Heart left ventricle (tissue), 16 donors: ENCODE measurements around the gene TCP11L2. TPM values are rescaled to one million over a fixed set of nuclear protein-coding genes. Genes with fewer than 3 reads are reported as not detected.

Experiments
- ATAC-seq, 4 donors: fragments of 200-7000 bp; cut with Tn5 transposase; one replicate each; pipeline ENCODE4 v1.9.1; 2020 to 2022; ENCODE audit warnings: moderate library complexity in 4 of 4, mild to moderate bottlenecking in 3 of 4, moderate number of reproducible peaks in 1 of 4
- DNase-seq, 5 donors: peaks; one replicate each; pipeline ENCODE4 v3.0.0-alpha.2; 2020
- H3K27ac ChIP-seq, 12 donors: fragments of 200-600 bp; sonication (generic) in 4 of 12; one replicate each; pipeline versions ENCODE4 v1.5.0 to v1.8.0; 2016 to 2022; ENCODE audit warnings: mild to moderate bottlenecking in 2 of 12
- H3K27me3 ChIP-seq, 9 donors: fragments of 200-600 bp; sonication (generic) in 2 of 9; one replicate each; pipeline versions ENCODE4 v1.5.1 to v1.8.0; 2016 to 2022; ENCODE audit warnings: mild to moderate bottlenecking in 3 of 9
- H3K36me3 ChIP-seq, 9 donors: fragments of 200-600 bp; sonication (generic) in 2 of 9; one replicate each; pipeline versions ENCODE4 v1.5.0 to v1.8.0; 2018 to 2022; ENCODE audit warnings: mild to moderate bottlenecking in 2 of 9
- H3K4me1 ChIP-seq, 12 donors: fragments of 200-600 bp; sonication (generic) in 4 of 12; one replicate each; pipeline versions ENCODE4 v1.5.0 to v1.8.0; 2016 to 2022; ENCODE audit warnings: mild to moderate bottlenecking in 3 of 12
- H3K4me3 ChIP-seq, 12 donors: fragments of 200-600 bp; sonication (generic) in 4 of 12; one replicate each; pipeline versions ENCODE4 v1.5.0 to v1.8.0; 2017 to 2022; ENCODE audit warnings: mild to moderate bottlenecking in 9 of 12, moderate library complexity in 4 of 12
- H3K9me3 ChIP-seq, 12 donors: fragments of 200-600 bp; sonication (generic) in 4 of 12; one replicate each; pipeline versions ENCODE4 v1.5.0 to v1.8.0; 2016 to 2022; ENCODE audit warnings: mild to moderate bottlenecking in 1 of 12
- CTCF ChIP-seq, 12 donors: fragments of 200-600 bp; sonication (generic) in 4 of 12; IDR thresholded peaks; one replicate each; pipeline versions ENCODE4 v1.5.0 to v1.8.0; 2018 to 2022; ENCODE audit warnings: antibody characterized with exemption in 12 of 12, mild to moderate bottlenecking in 5 of 12
- POLR2A ChIP-seq, 2 donors: fragments of 450-650 bp; IDR thresholded peaks; one replicate each; pipeline ENCODE4 v1.6.1; 2017; ENCODE audit warnings: antibody characterized with exemption in 2 of 2, mild to moderate bottlenecking in 2 of 2, moderate library complexity in 2 of 2
- WGBS, 4 donors: extraction: QIAGEN DNeasy Blood & Tissue Kit in 2 of 4; methylation state at CpG; one replicate each; pipeline versions ENCODE4 v1.1.5 to v1.1.7; 2013 to 2018; 5-methylcytosine and 5-hydroxymethylcytosine counted together
- intact Hi-C, 10 donors: fragments of 100-400 bp; cut with DNase I; formaldehyde crosslinking; loops; one replicate each; pipeline versions ENCODE4 v1.11.1 to v1.14.2; 2022
- polyA plus RNA-seq, 2 donors: library from polyadenylated mRNA; stranded (reverse); fragments of 200-250 nt; gene quantifications; one replicate each; pipeline ENCODE4 v1.2.3, GENCODE V29; 2013
- total RNA-seq, 9 donors: library from RNA; depleted of rRNA in 2 of 9; stranded (reverse); fragments of >200 nt in 2 of 9; fragmentation: NEBNext Ultra II Directional in 3 of 9; extraction: Animal tissue kit (Norgen Biotek cat#: 25700) in 3 of 9; gene quantifications; one replicate each; pipeline versions ENCODE4 v1.1.0 to v1.2.4, GENCODE V29; 2016 to 2023
- donor health status: ischemic (EF 13 %, LVEDD 7.1; RV severe dilation, severe dysfunction).
- donor health status: healthy with polysubstance abuse.
- donor health status: DM: no; HTN: yes; CAD: no.
- donor health status: DM: no; HTN: no; CAD: no.
- donor health status: ischemic (EF 25% LVEDD 6.9; RV normal size, moderate dysfunction).
- donor health status: ischemic (EF 25% LVEDD 5.7; RV mildly dilated, moderate dysfunction).
- donor health status: healthy.
- donor health status: DM: yes; HTN: yes; CAD: no.
- donor health status: ischemic (EF 35%, LVEDD 5.7; RV mildly dilated, moderate dysfunction).
- donor health status: nonischemic (EF 11% LVEDD 7.7; RV severe dilation, severe dysfunction).
- donor health status: DM: yes; HTN: yes; CAD: no.
- donor health status: PGD.
- donor health status: ischemic (EF 29% LVEDD 5.4; RV normal size, mild dysfunction).
- donor health status: nonischemic (EF 23%, LVEDD 6.1; RV moderate dilation, normal function).

The TCP11L2 gene
- total and polyA plus RNA-seq, 11 donors: 15.5 to 147 (median 97.3) TPM

GRCh38 chr12:106357549-106358395 is 55.2 kb downstream of the TCP11L2 start, which contains the start of gene POLR3B:
POLR3B (plus strand) TSS chr12:106357748; CDS start chr12:106357880, 132 bp downstream.
- WGBS, 4 donors: 0 to 1% (median 0%) methylated on average over 47 to 63 of the region's 63 CpGs
- ATAC-seq (peak; percentile 94 to 97 (median 95)), DNase-seq (peak; percentile 94 to 98 (median 96))
- no peaks in the 10 kb centered on the region for H3K9me3 ChIP-seq
- H3K4me1 ChIP-seq: peaks cover 0 to 26% (median 12%) of the 10 kb centered on the region in 12 donors
- H3K4me3 ChIP-seq: peak within 1 kb of the TSS; percentile 40 to 86 (median 70)
- intact Hi-C loops: loop anchor here in 1 of 10 donors (5.0 kb wide), 1 partner anchor 55 kb away; the partner anchor contains the start of gene TCP11L2
- H3K27ac ChIP-seq: peak within 1 kb of the TSS; percentile 81 to 99 (median 96)
- H3K36me3 ChIP-seq: no peaks in the 10 kb centered on the region
- H3K27me3 ChIP-seq: no peaks in the 10 kb centered on the region
- TF ChIP-seq POLR2A (IDR thresholded peaks at IDR 0.05) (peak in 1 of 2 donors; percentile 87), CTCF (IDR thresholded peaks at IDR 0.05) (peak; percentile 81 to 97 (median 90))

GRCh38 chr12:106358396-106359241 is 56.1 kb downstream of the TCP11L2 start:
- H3K9me3 ChIP-seq: no peaks in the 10 kb centered on the region
- peak overlapping the region; percentile 81 to 99 (median 96) for H3K27ac ChIP-seq
- peak overlapping the region; percentile 40 to 86 (median 70) for H3K4me3 ChIP-seq
- DNase-seq (peak in 4 of 5 donors; percentile 21 to 52 (median 40)), ATAC-seq (peak in 3 of 4 donors; percentile 19 to 50 (median 27))
- intact Hi-C loops: loop anchor here in 1 of 10 donors (5.0 kb wide), 1 partner anchor 56 kb away; the partner anchor contains the start of gene TCP11L2
- H3K27me3 ChIP-seq: no peaks in the 10 kb centered on the region
- no peaks in the 10 kb centered on the region for H3K36me3 ChIP-seq
- WGBS, 4 donors: 35 to 38% (median 36%) methylated on average over 17 of the region's 17 CpGs
- peaks cover 0 to 31% (median 12%) of the 10 kb centered on the region in 12 donors for H3K4me1 ChIP-seq
- TF ChIP-seq CTCF (IDR thresholded peaks at IDR 0.05) (no peak), POLR2A (IDR thresholded peaks at IDR 0.05) (no peak)

GRCh38 chr12:106359646-106360399 is 57.3 kb downstream of the TCP11L2 start:
- H3K36me3 ChIP-seq: peaks cover 0 to 5% (median 0%) of the 10 kb centered on the region in 9 donors
- no peak for TF ChIP-seq POLR2A (IDR thresholded peaks at IDR 0.05)
- TF ChIP-seq CTCF (IDR thresholded peaks at IDR 0.05): no peak
- no peaks in the 10 kb centered on the region for H3K27me3 ChIP-seq
- intact Hi-C loops: loop anchor here in 1 of 10 donors (5.0 kb wide), 1 partner anchor 58 kb away; the partner anchor contains the start of gene TCP11L2
- ATAC-seq: no peak
- no peak for DNase-seq
- H3K4me3 ChIP-seq: no peak overlapping the region
- H3K27ac ChIP-seq: no peak overlapping the region
- 69 to 73% (median 71%) methylated on average over 7 of the region's 7 CpGs for WGBS, 4 donors
- H3K9me3 ChIP-seq: no peaks in the 10 kb centered on the region
- H3K4me1 ChIP-seq: peaks cover 0 to 31% (median 12%) of the 10 kb centered on the region in 12 donors
